ENCODE data around the gene MTARC2. TPM values are rescaled to one million over a fixed set of nuclear protein-coding genes. Genes with fewer than 3 reads are reported as not detected.

MTARC2 gene
- total RNA-seq, 1 experiment from 2014 or later = not detected

DNA sequence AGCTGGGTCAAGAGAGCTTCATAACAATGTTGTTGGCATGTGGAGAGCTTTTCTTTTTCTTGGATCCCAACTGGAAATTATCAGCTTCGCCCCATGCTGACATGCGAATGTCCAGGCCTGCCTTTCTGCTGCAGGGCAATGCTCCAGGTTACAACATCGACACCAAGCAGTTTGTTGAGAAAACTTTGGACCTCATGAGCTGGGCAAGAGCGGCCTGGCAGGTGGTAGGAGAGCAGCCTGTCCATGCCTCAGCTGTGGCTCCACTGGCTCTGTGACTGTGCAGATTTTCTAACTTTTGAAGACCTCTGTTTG lies 80.0 kb downstream of the MTARC2 start:
- POLR2A ChIA-PET (ENCODE audit: low non-redundant PET) = no interaction called here
- TF ChIP-seq EZH2 (IDR thresholded peaks at IDR 0.05; ENCODE audit: borderline replicate concordance, low read depth, low read length, poor library complexity, severe bottlenecking) = no peak
- TF ChIP-seq, protein P1, sequence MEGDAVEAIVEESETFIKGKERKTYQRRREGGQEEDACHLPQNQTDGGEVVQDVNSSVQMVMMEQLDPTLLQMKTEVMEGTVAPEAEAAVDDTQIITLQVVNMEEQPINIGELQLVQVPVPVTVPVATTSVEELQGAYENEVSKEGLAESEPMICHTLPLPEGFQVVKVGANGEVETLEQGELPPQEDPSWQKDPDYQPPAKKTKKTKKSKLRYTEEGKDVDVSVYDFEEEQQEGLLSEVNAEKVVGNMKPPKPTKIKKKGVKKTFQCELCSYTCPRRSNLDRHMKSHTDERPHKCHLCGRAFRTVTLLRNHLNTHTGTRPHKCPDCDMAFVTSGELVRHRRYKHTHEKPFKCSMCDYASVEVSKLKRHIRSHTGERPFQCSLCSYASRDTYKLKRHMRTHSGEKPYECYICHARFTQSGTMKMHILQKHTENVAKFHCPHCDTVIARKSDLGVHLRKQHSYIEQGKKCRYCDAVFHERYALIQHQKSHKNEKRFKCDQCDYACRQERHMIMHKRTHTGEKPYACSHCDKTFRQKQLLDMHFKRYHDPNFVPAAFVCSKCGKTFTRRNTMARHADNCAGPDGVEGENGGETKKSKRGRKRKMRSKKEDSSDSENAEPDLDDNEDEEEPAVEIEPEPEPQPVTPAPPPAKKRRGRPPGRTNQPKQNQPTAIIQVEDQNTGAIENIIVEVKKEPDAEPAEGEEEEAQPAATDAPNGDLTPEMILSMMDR (conservative IDR thresholded peaks at IDR 0.05; ENCODE audit: low read depth, low read length) = no peak

DNA sequence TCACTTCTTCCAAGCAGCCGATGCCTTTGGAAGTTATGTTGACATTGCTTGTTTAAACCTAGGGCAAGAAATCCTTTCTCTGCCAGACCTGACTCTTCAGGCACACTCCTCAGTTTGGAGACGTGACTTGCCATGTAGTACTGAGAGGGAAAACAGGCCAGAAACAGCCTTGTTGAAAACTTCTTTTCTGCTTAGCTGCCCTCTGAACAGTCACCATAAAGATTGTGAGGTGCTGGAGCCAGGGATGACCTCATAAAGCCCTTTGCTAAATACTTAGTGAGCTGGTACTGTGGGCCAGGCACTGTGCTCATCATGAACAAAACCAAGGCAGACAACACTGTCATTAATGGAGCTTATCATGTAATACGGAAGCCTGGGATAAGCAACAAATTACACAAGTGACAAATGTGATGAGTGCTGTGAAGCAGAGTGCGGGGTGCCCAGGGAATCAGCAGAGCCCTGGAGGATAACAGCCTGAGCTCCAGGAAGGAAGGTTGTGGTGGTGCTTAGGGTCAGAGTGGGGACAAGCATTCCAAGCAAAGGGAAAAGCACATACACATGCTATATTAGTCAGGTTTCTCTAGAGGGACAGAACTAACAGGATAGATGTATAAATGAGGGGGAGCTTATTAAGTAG lies 80.9 kb downstream of the MTARC2 start:
- no peaks in the 10 kb centered on the region for H3K4me1 ChIP-seq (ENCODE audit: insufficient read depth, low read length, poor library complexity, severe bottlenecking)
- no TSS peak for BruUV-seq (replicated peaks)
- H3K27ac ChIP-seq (ENCODE audit: low read depth, low read length, poor library complexity, severe bottlenecking) = no peak overlapping the region
- CTCF ChIA-PET = no interaction called here
- no peaks in the 10 kb centered on the region for H3K27me3 ChIP-seq (replicated peaks; ENCODE audit: insufficient read depth, low read depth, low read length, poor library complexity)
- intact Hi-C loops (cut with micrococcal nuclease; ENCODE audit: unreplicated experiment) = no loop called here
- no peaks in the 10 kb centered on the region for H3K9me3 ChIP-seq (ENCODE audit: low read depth, low read length, poor library complexity, severe bottlenecking)
- POLR2A ChIA-PET (ENCODE audit: low non-redundant PET) = no interaction called here
- DNase-seq (ENCODE audit: low spot score) = no peak
- no peaks in the 10 kb centered on the region for H3K36me3 ChIP-seq (ENCODE audit: insufficient read depth, low read length, poor library complexity, severe bottlenecking)
- no peak overlapping the region for H3K4me3 ChIP-seq (ENCODE audit: low read depth, low read length, poor library complexity, severe bottlenecking)
- TF ChIP-seq, protein P1 (conservative IDR thresholded peaks at IDR 0.05; ENCODE audit: low read depth, low read length) = no peak
- no peak for TF ChIP-seq EZH2 (IDR thresholded peaks at IDR 0.05; ENCODE audit: borderline replicate concordance, low read depth, low read length, poor library complexity, severe bottlenecking)

More for the DNA sequence above, 80.0 kb downstream of the MTARC2 start:
- Histone ChIP-seq H3K27me3 (replicated peaks; ENCODE audit: insufficient read depth, low read depth, low read length, poor library complexity) (no peaks in the 10 kb centered on the region), H3K4me1 (ENCODE audit: insufficient read depth, low read length, poor library complexity, severe bottlenecking) (no peaks in the 10 kb centered on the region), H3K36me3 (ENCODE audit: insufficient read depth, low read length, poor library complexity, severe bottlenecking) (no peaks in the 10 kb centered on the region), H3K9me3 (ENCODE audit: low read depth, low read length, poor library complexity, severe bottlenecking) (no peaks in the 10 kb centered on the region), H3K4me3 (ENCODE audit: low read depth, low read length, poor library complexity, severe bottlenecking) (no peak overlapping the region), H3K27ac (ENCODE audit: low read depth, low read length, poor library complexity, severe bottlenecking) (no peak overlapping the region)
- CTCF ChIA-PET = no interaction called here
- no TSS peak for BruUV-seq (replicated peaks)
- intact Hi-C loops (cut with micrococcal nuclease; ENCODE audit: unreplicated experiment) = no loop called here
- DNase-seq (ENCODE audit: low spot score) = no peak

DNA sequence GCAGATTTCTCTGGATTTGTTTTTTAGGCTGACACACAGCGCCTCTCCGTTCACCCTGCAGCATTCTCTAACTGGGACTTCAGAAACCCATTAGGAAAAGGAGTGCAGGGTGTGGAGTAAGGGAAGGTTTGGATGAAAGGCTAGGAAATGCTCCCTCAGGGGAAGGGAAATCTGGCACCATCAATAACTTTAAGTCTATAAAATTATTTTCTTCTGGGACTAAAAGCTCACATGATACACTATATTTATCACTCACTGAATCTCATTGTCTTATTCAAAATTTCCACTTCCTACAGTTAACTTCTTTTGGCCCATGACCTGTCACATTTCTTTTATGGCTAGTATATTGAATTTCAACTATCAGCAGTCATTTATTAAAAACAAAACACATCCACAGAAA lies 85.3 kb downstream of the MTARC2 start:
- no peak for DNase-seq (ENCODE audit: low spot score)
- Histone ChIP-seq H3K4me1 (ENCODE audit: insufficient read depth, low read length, poor library complexity, severe bottlenecking) (no peaks in the 10 kb centered on the region), H3K9me3 (ENCODE audit: low read depth, low read length, poor library complexity, severe bottlenecking) (no peaks in the 10 kb centered on the region), H3K4me3 (ENCODE audit: low read depth, low read length, poor library complexity, severe bottlenecking) (no peak overlapping the region), H3K27me3 (replicated peaks; ENCODE audit: insufficient read depth, low read depth, low read length, poor library complexity) (no peaks in the 10 kb centered on the region), H3K27ac (ENCODE audit: low read depth, low read length, poor library complexity, severe bottlenecking) (no peak overlapping the region), H3K36me3 (ENCODE audit: insufficient read depth, low read length, poor library complexity, severe bottlenecking) (no peaks in the 10 kb centered on the region)
- CTCF ChIA-PET = no interaction called here
- BruUV-seq (replicated peaks) = no TSS peak
- no peak for TF ChIP-seq EZH2 (IDR thresholded peaks at IDR 0.05; ENCODE audit: borderline replicate concordance, low read depth, low read length, poor library complexity, severe bottlenecking)
- TF ChIP-seq, protein P1 (conservative IDR thresholded peaks at IDR 0.05; ENCODE audit: low read depth, low read length) = no peak
- intact Hi-C loops (cut with micrococcal nuclease; ENCODE audit: unreplicated experiment) = no loop called here
- POLR2A ChIA-PET (ENCODE audit: low non-redundant PET) = interaction anchor here (0.6 kb wide), 1 partner anchor 1604 kb away, joined by 3 read pairs; no protein-coding TSS in a partner anchor

Other genes starting within 250 kb of the MTARC2 start
- 5.1 and 6.9 TPM in 2 replicates for gene MARK1, start 220.2 kb upstream of the MTARC2 start, total RNA-seq (2021)
- gene C1orf115, start 58.0 kb upstream of the MTARC2 start, total RNA-seq (2021) = 0.11 and 0.44 TPM in 2 replicates
- 0.43 TPM in 1 of 2 replicates, not detected in the other for gene MTARC1, start 38.6 kb downstream of the MTARC2 start, total RNA-seq (2021)
- not detected in 2 replicates for gene HLX, start 131.1 kb downstream of the MTARC2 start, total RNA-seq (2021)